A549 (cell line): Measurements from ENCODE around the gene INPP4B. TPM values are rescaled to one million over a fixed set of nuclear protein-coding genes. Genes with fewer than 3 reads are reported as not detected.

Experiments used
- ATAC-seq, 2 experiments: fragments of 200-7000 bp in 1 of 2; fragments of >200 bp in 1 of 2; cut with Nextera tagmentation in 1 of 2; cut with Tn5 transposase in 1 of 2; 3 replicates each; pipeline versions ENCODE4 v1.8.0 to v1.9.1; 2018 to 2020; ENCODE audit warnings: mild to moderate bottlenecking in 1 of 2, moderate library complexity in 1 of 2
- CTCF ChIA-PET: fragments of 300-600 bp; sonication (Branson Sonifier 250); formaldehyde crosslinking; extraction: SDS; loops from one replicate; lab custom pipeline; 2021; ENCODE audit warnings: antibody characterized with exemption, inconsistent platforms; lab: Yijun Ruan, JAX
- POLR2A ChIA-PET: fragments of 350-600 bp; formaldehyde crosslinking; extraction: SDS; loops from one replicate; lab custom pipeline; 2021; ENCODE audit warnings: antibody characterized with exemption, inconsistent platforms; lab: Yijun Ruan, JAX
- DNase-seq, 2 experiments: peaks; one replicate each; pipeline versions ENCODE4 v3.0.0 to v3.0.0-alpha.2; 2011 to 2016; ENCODE audit warnings: low read depth in 1 of 2, low spot score in 1 of 2
- FAIRE-seq: peaks from 2 replicates; lab custom pipeline; 2011; peaks lifted over from hg19 to GRCh38; lab: Jason Lieb, UNC
- H3K27ac ChIP-seq, 2 experiments: fragments of >200 bp; sonication (Bioruptor Twin); formaldehyde crosslinking; 3 replicates each; pipeline ENCODE4 v1.5.1; 2016 to 2017
- H3K4me1 ChIP-seq: fragments of >200 bp; sonication (Bioruptor Twin); formaldehyde crosslinking; 3 replicates; pipeline ENCODE4 v1.6.1; 2016
- H3K4me2 ChIP-seq: fragments of >200 bp; sonication (Bioruptor Twin); formaldehyde crosslinking; 3 replicates; pipeline ENCODE4 v1.6.1; 2016
- H3K4me3 ChIP-seq: fragments of >200 bp; sonication (Bioruptor Twin); formaldehyde crosslinking; 3 replicates; pipeline ENCODE4 v1.5.1; 2016
- H3K9me3 ChIP-seq: fragments of >200 bp; sonication (Bioruptor Twin); formaldehyde crosslinking; 3 replicates; pipeline ENCODE4 v1.6.1; 2016
- BHLHE40 ChIP-seq: IDR thresholded peaks from 2 replicates; pipeline ENCODE4 v1.6.1; 2012; ENCODE audit warnings: low read depth, low read length, inconsistent platforms
- CBX2 ChIP-seq: fragments of 200-600 bp; sonication (generic); IDR thresholded peaks from 2 replicates; pipeline ENCODE4 v1.6.1; 2016; ENCODE audit warnings: low read depth, mild to moderate bottlenecking, borderline replicate concordance
- CBX8 ChIP-seq: fragments of 200-600 bp; sonication (generic); IDR thresholded peaks from 2 replicates; pipeline ENCODE4 v1.6.1; 2016
- CEBPB ChIP-seq, 2 experiments: fragments of >200 bp in 1 of 2; sonication (Bioruptor Twin) in 1 of 2; formaldehyde crosslinking in 1 of 2; IDR thresholded peaks; 2 replicates each; pipeline ENCODE4 v1.6.1; 2012 to 2016
- CHD2 ChIP-seq: fragments of 150-350 bp; IDR thresholded peaks from 2 replicates; pipeline ENCODE4 v1.6.1; 2014; ENCODE audit warnings: low read length; ENCODE audit not compliant: partially characterized antibody
- CHD4 ChIP-seq: fragments of 200-600 bp; sonication (generic); IDR thresholded peaks from 2 replicates; pipeline ENCODE4 v1.6.1; 2016; ENCODE audit warnings: antibody characterized with exemption, mild to moderate bottlenecking, borderline replicate concordance
- EHF ChIP-seq: fragments of 250-450 bp; sonication (Bioruptor Pico); IDR thresholded peaks from 2 replicates; pipeline ENCODE4 v1.5.0; 2020; ENCODE audit warnings: mild to moderate bottlenecking
- EHMT2 ChIP-seq: fragments of 200-600 bp; sonication (generic); IDR thresholded peaks from 2 replicates; pipeline ENCODE4 v1.6.1; 2016; ENCODE audit warnings: antibody characterized with exemption, low read depth, mild to moderate bottlenecking, moderate library complexity
- ELK1 ChIP-seq: fragments of 150-350 bp; IDR thresholded peaks from 2 replicates; pipeline ENCODE4 v1.6.1; 2014; ENCODE audit warnings: low read depth, mild to moderate bottlenecking, low read length
- FOSB ChIP-seq: fragments of 250-450 bp; sonication (Bioruptor Pico); IDR thresholded peaks from 2 replicates; pipeline ENCODE4 v1.5.0; 2020; ENCODE audit warnings: mild to moderate bottlenecking, moderate library complexity
- GATA3 ChIP-seq: IDR thresholded peaks from 2 replicates; pipeline ENCODE4 v1.6.1; 2012; ENCODE audit warnings: borderline replicate concordance
- HDAC2 ChIP-seq: fragments of 200-600 bp; sonication (generic); IDR thresholded peaks from 2 replicates; pipeline ENCODE4 v1.6.1; 2016
- HOXA7 ChIP-seq: fragments of 250-450 bp; sonication (Bioruptor Pico); IDR thresholded peaks from 2 replicates; pipeline ENCODE4 v1.5.0; 2020; ENCODE audit warnings: mild to moderate bottlenecking, moderate library complexity
- HOXB13 ChIP-seq: fragments of 250-450 bp; sonication (Bioruptor Pico); IDR thresholded peaks from 2 replicates; pipeline ENCODE4 v1.5.0; 2020; ENCODE audit warnings: low read depth, mild to moderate bottlenecking, moderate library complexity
- KDM5A ChIP-seq: fragments of 200-600 bp; sonication (generic); IDR thresholded peaks from 2 replicates; pipeline ENCODE4 v1.6.1; 2016; ENCODE audit warnings: antibody characterized with exemption, mild to moderate bottlenecking
- MAZ ChIP-seq: fragments of 150-350 bp; IDR thresholded peaks from 2 replicates; pipeline ENCODE4 v1.6.1; 2014; ENCODE audit warnings: antibody characterized with exemption, low read depth, low read length, borderline replicate concordance
- MYC ChIP-seq: IDR thresholded peaks from 2 replicates; pipeline ENCODE4 v1.6.1; 2012; ENCODE audit warnings: mild to moderate bottlenecking, inconsistent platforms, low read length, improper control_type of control experiment, borderline replicate concordance
- NR3C1 ChIP-seq: fragments of >200 bp; sonication (Bioruptor Twin); formaldehyde crosslinking; IDR thresholded peaks from 3 replicates; pipeline ENCODE4 v1.6.1; 2017
- PBX3 ChIP-seq: IDR thresholded peaks from 2 replicates; pipeline ENCODE4 v1.6.1; 2012
- POLR2AphosphoS2 ChIP-seq: conservative IDR thresholded peaks from 2 replicates; pipeline ENCODE4 v1.6.1; 2012; ENCODE audit warnings: low read length, improper control_type of control experiment, inconsistent platforms
- RFX5 ChIP-seq: fragments of 450-650 bp; IDR thresholded peaks from 2 replicates; pipeline ENCODE4 v1.7.1; 2014; ENCODE audit warnings: antibody characterized with exemption, mild to moderate bottlenecking, moderate library complexity
- SREBF2 ChIP-seq: fragments of 450-650 bp; IDR thresholded peaks from 2 replicates; pipeline ENCODE4 v1.6.1; 2014; ENCODE audit warnings: mild to moderate bottlenecking, moderate library complexity
- TP53 ChIP-seq: fragments of 250-450 bp; sonication (Bioruptor Pico); IDR thresholded peaks from 2 replicates; pipeline ENCODE4 v1.5.0; 2021; ENCODE audit warnings: mild to moderate bottlenecking, moderate library complexity
- ZC3H11A ChIP-seq: fragments of 450-650 bp; IDR thresholded peaks from 2 replicates; pipeline ENCODE4 v1.6.1; 2014; ENCODE audit warnings: antibody characterized with exemption, mild to moderate bottlenecking
- WGBS: methylation state at CpG from one replicate; pipeline ENCODE4 v1.1.6; 2017; ENCODE audit errors: missing lambda C conversion rate; 5-methylcytosine and 5-hydroxymethylcytosine counted together
- polyA plus RNA-seq, 4 experiments: library from polyadenylated mRNA; depleted of rRNA in 3 of 4; stranded (reverse); fragments of >200 nt; fragmentation: RNase III in 1 of 4; extraction: RNeasy Plus Mini Kit Qiagen cat#74134 plus additional on column Dnase treatment in 1 of 4; gene quantifications; 2 replicates in 3 of 4; 3 replicates in 1 of 4; pipeline ENCODE4 v1.2.3, GENCODE V29; 2011 to 2017
- TF ChIP-seq, protein P1 (sequence below): fragments of >200 bp; sonication (Bioruptor Twin); formaldehyde crosslinking; IDR thresholded peaks from 3 replicates; pipeline ENCODE4 v1.6.1; 2016
- TF ChIP-seq, protein P2 (sequence below): fragments of 250-450 bp; sonication (Bioruptor Pico); IDR thresholded peaks from 2 replicates; pipeline ENCODE4 v1.5.0; 2020; ENCODE audit warnings: low read depth, mild to moderate bottlenecking, moderate library complexity

The INPP4B gene
- polyA plus RNA-seq, 2 of the 4 experiments (the other 2 are of a cell fraction), result 7.2 to 14.9 TPM

DNA sequence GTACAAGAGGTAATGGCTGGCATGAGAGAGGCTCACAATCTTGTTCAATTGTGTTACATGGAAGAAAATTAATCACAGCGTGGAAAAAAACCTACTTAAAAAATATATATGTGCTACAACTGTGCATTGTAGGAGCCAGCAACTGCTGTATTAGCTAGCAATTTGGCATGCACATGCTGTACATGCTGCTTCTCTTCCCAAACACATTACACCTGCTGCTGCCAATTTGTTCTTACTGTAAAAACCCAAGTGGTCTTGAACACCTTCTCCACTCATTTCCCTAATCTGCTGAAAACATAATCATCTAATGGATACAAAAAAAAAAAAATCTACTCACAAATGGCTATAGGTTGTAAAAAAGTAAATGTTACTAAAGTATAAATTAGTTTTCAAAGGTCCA lies 264.2 kb downstream of the INPP4B start:
- DNase-seq (no peak), FAIRE-seq (no peak)
- WGBS, result 95% methylated on average over 1 of the region's 1 CpG
- H3K9me3 ChIP-seq, result no peaks in the 10 kb centered on the region
- no peak overlapping the region for H3K4me3 ChIP-seq
- H3K27ac ChIP-seq, result no peak overlapping the region
- no peaks in the 10 kb centered on the region for H3K4me1 ChIP-seq
- POLR2A ChIA-PET, result interaction anchor here (0.7 kb wide), 1 partner anchor 108 kb away, joined by 3 read pairs; no protein-coding TSS in a partner anchor
- TF ChIP-seq TP53 (no peak), HDAC2 (no peak), EHMT2 (no peak), POLR2AphosphoS2 (no peak), BHLHE40 (no peak), PBX3 (no peak), CHD2 (no peak), SREBF2 (no peak), KDM5A (no peak), CHD4 (no peak), CBX8 (no peak), HOXA7 (CRISPR knock-in tag) (no peak), CEBPB (IDR thresholded peaks at IDR 0.05) (no peak), CBX2 (no peak), FOSB (CRISPR knock-in tag) (no peak), EHF (no peak), ELK1 (no peak), RFX5 (no peak)
- TF ChIP-seq, protein P1, sequence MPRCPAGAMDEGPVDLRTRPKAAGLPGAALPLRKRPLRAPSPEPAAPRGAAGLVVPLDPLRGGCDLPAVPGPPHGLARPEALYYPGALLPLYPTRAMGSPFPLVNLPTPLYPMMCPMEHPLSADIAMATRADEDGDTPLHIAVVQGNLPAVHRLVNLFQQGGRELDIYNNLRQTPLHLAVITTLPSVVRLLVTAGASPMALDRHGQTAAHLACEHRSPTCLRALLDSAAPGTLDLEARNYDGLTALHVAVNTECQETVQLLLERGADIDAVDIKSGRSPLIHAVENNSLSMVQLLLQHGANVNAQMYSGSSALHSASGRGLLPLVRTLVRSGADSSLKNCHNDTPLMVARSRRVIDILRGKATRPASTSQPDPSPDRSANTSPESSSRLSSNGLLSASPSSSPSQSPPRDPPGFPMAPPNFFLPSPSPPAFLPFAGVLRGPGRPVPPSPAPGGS, result no peak
- TF ChIP-seq, all 56 proteins: peak for 0
- CTCF ChIA-PET, result interaction anchor here (0.7 kb wide), 1 partner anchor 313 kb away, joined by 4 read pairs; no protein-coding TSS in a partner anchor
- ATAC-seq, result no peak
- H3K4me2 ChIP-seq, result no peak overlapping the region

DNA sequence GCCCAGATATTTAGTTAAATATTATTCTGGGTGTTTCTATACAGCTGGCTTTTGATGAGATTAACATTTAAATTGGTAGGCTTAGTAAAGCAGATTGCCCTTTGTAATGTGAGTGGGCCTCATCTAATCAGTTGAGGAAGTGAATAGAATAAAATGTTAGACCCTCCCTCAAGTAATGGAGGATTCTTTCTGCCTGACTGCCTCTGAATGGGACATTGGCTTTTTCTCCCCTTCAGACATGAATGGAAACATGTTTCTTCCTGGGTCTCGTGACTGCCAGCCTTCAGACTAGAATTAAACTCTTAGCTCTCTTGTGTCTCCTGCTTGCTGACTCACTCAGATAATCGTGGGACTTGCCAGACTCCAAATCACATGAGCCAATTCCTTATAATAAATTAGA lies 266.7 kb downstream of the INPP4B start:
- no peak for TF ChIP-seq NR3C1
- TF ChIP-seq MYC, result no peak
- no peak for TF ChIP-seq CHD4
- no peak for TF ChIP-seq HOXB13 (CRISPR knock-in tag)
- no peak for TF ChIP-seq ZC3H11A
- TF ChIP-seq MAZ, result no peak
- TF ChIP-seq GATA3, result no peak
- no peak for TF ChIP-seq CEBPB (IDR thresholded peaks at IDR 0.05)
- TF ChIP-seq, protein P2, sequence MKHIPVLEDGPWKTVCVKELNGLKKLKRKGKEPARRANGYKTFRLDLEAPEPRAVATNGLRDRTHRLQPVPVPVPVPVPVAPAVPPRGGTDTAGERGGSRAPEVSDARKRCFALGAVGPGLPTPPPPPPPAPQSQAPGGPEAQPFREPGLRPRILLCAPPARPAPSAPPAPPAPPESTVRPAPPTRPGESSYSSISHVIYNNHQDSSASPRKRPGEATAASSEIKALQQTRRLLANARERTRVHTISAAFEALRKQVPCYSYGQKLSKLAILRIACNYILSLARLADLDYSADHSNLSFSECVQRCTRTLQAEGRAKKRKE (CRISPR knock-in tag), result no peak
- no peak for TF ChIP-seq POLR2AphosphoS2
- no peak for TF ChIP-seq FOSB (CRISPR knock-in tag)
- WGBS, result 33% methylated on average over 2 of the region's 2 CpGs
- ATAC-seq (no peak), DNase-seq (no peak), FAIRE-seq (no peak)
- H3K4me3 ChIP-seq, result no peak overlapping the region
- H3K9me3 ChIP-seq, result no peaks in the 10 kb centered on the region
- no peak overlapping the region for H3K27ac ChIP-seq
- CTCF ChIA-PET, result no interaction called here
- no peak overlapping the region for H3K4me2 ChIP-seq
- POLR2A ChIA-PET, result no interaction called here
- no peaks in the 10 kb centered on the region for H3K4me1 ChIP-seq
